GOT3 (cell line): ENCODE data around the gene POLR3A.

Experiments used
- DNase-seq: peaks from one replicate; lab custom pipeline; 2025; ENCODE audit warnings: mixed read lengths; lab: John Stamatoyannopoulos, UW

POLR3A gene

DNA sequence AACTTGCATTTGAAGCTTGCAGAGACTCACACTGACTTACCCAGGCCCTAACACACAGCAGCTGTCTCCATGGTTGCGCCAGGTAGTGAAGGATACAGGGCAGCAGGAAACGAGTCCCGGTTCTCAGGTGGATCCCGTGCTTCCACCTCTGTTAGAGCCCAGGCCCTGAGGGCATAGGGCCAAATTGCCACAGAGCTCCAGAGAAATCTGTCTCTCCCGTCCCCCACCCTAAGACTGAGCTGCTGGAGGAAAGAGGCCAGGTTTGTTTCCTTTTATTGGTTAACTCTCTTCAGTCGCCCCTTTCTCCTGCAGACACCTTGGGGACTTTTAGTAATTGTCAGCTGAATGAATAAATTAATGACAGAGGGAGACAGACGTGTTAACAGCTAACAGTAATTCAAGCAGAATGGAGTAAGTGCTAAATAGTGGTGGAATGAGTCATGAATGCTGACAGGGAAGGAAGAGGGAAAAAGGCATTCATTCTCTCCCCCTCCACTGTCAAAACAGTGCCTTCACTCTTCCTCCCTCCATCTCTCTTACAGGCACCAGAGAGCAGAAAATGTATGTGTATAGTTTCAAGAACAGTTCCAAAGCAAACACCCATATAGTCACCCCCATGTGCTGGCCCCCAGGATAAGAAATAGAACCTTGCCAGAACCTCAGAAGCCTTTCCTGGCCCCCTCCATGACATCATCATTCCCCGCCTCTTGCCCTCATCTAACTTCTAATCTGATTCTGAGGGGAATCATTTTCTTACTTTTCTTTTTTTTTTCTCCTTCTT lies 86.0 kb downstream of the POLR3A start:
- no peak for DNase-seq

DNA sequence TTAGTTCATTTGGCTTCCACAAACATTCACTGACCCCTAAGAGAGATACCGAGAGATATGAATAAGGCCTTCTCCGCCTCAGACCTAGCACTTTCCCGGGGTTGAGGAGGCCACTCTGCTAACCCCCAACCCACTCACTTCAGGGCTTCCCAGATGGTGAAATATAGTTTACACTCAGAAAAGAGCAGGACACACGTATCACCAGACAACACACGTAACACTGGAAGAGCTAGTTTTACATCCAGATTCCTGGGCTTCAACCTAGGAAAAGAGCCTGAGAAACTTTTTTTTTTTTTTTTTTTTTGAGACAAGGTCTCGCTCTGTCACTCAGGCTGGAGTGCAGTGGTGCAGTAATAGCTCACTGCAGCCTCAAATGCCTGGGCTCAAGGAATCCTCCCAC lies 87.5 kb downstream of the POLR3A start:
- DNase-seq, result no peak

- no peak for DNase-seq
These were observed 88.7 kb downstream of the POLR3A start for GRCh38 chr10:77940627-77941026.

DNA sequence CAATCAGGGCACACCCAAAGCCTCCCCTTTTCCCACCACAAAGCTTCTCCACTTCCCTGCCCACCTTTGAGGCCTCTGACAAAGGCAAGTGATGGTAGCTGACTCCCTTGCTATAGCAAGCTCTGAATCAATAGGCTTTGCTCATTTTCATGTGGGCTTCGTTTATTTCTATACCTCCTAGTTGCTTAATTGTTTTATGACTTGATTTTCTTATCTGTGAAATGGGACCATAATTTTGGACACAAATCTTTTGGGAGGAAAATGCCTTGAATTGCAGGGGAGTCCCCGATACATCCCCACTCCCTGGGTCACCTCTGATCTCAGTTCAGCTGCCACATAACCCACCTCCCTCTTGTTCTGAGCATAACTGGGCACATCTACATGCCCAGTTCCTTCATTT lies 89.1 kb downstream of the POLR3A start:
- no peak for DNase-seq

- no peak for DNase-seq
These were observed 89.7 kb downstream of the POLR3A start for GRCh38 chr10:77939561-77940001.

DNA sequence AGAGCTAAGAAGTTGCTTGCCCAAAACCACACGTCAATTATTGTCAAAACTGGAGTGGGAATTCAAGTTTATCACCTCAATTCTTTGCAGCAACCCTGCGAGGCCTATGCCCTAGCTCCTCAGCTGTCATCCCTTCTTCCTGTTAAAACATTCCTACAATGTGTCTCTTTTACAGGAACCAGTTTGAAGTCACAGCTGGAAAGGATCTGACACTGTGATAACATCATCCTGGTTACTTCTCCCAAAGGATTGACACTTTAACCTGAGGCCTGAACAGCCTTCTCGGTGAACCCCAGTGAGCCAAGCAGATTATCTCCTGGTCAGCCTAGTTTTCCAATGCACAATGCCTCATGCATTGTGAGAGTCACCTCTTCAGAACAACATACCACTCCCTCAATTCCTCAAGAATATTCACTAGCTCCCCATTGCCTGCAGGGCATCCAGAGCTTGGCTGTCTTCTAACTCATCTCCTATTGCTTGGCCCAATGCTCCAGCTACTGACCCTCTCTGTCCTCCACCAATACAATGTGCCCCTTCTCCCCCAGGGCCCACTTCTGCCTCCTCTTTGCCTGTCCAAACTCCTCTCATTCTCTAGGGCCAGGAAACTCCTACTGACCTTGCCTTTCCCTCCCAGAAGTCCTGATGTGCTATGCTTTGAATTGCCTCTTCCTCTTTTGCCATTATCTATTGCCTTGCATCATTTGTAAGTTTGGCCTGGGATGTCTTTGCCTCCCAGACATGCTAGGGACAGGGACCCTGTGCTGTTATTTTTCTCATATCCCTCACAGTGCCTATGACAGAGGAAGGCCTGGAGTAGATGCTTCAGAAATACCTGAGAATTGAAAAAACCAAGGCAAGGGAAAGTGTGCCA lies 92.4 kb downstream of the POLR3A start:
- no peak for DNase-seq

DNA sequence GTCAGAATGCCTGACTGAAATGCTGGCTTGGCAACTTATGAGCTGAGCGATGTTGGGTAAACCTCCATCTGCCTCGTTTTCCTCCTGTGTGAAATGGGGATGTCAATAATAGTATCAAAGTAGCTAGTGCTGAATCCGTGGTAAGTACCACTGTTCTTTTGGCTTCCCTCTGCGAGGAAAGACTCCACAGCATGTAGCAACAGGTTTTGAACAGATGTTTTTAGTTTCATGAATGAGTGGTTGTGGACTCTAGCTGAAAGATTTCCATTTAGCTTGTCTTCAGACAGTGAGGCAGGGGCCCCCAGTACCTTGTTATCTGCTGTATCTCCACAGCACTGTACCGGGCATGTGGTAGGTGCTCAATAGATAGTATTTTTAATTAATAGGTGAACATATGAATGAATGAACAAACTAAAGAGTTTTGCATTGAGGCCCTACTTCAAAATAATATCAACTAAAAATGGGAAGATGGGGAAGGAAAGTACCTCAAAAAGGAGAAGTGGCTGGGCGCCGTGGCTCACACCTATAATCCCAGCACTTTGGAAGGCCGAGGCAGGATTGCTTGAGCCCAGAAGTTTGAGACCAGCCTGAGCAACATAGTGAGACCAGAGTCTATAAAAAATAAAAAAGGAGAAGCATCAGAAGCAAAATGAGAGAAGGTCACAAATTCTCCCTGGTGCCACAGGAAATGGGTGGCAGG lies 97.1 kb downstream of the POLR3A start:
- DNase-seq, result no peak

GRCh38 chr10:77927402-77928246 lies 101.7 kb downstream of the POLR3A start:
- DNase-seq, result no peak

- no peak for DNase-seq
These were observed 102.5 kb downstream of the POLR3A start, which contains the start of gene DLG5 for GRCh38 chr10:77926566-77927401. Gene DLG5, minus strand, starts transcription at chr10:77926755. Its CDS starts 235 bp downstream, at chr10:77926520.

GRCh38 chr10:77925795-77926565 lies 103.3 kb downstream of the POLR3A start:
- peak; percentile 21 for DNase-seq

DNA sequence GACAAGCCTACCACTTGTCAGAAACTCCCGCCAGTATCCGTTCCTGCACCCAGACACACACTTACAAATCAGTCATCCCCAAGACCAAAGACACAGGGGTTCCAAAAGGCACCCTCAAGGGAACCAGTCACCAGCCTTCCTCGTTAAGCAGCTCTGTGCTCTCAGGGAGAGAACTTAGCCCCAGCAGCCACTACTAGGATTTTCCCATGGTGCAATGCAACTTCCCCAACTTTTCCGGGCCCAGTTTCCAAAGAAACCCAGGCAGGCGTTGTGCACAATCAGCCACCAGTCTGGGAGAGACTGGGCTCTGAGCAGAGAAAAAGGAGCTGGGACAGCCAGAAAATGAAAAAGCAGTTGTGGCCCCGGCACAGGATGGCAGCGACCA lies 103.9 kb downstream of the POLR3A start:
- no peak for DNase-seq

DNA sequence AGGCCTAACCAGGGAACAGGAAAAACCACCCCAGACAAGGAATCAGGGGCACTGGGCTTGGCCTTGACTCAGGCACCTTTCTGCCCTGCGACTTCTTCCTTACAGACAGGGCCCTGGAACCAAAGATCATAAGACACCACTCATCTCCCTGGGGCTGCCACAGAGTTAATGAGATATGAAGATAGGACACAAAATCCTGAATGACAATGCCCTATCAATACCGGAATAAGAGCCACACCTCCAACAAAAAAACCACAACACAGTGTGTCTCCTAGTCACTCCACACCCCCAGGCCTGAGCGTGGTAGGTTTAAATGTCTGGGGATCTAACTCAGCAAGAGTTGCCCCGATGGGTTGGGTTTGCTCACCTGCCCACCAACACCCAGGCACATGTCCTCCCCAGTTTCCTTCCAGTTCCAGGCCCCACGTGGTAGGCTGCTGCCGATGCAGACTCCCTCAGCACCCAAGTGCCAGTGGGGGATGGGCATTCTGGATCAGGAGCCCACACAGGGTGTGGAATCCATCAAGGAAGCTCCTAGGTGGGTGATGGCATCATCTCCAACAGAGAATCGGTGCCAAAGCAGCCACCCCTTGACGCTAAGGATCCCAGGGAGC lies 106.6 kb downstream of the POLR3A start:
- DNase-seq, result no peak

GRCh38 chr10:77922055-77922454 lies 107.3 kb downstream of the POLR3A start:
- no peak for DNase-seq

DNA sequence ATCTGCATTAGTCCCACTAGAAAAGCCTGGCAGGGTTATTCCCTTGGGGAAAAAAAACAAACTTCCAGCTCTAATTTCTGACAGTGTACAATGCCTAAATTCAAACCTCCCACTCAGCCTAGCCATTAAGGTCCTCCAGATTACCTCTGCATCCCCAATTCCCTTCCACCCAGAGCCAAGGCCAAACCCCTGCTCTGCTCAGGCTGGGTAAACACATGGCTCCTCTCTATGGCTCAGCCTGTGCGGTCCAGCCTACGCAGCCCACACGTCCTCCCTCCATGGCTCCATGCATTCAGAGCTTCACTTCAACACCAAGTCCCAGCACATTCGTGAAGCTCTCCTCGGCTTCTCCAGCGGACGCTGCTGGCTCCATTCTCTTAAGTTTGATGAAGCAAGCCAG lies 107.9 kb downstream of the POLR3A start:
- no peak for DNase-seq

- DNase-seq, result no peak
These were observed 108.8 kb downstream of the POLR3A start for GRCh38 chr10:77920495-77920894.

DNA sequence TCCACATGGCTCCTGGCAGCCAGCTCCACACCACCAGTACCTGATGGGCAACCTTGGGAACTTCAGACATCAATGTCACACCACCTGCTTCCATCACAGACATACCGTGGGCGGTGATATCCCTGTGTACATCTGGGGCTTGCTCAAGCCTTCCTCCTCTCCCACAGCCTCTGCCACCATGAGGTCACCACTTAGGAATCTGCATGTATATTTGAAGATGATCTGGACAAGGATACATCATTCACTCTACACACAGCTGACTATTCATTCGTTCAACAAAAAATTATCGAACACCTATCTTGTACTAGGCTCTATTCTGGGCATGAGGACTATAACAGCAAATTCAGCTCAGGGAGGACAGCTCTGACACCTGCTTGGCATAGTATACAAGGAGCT lies 109.6 kb downstream of the POLR3A start:
- no peak for DNase-seq
